Upper lobe of right lung (tissue), 1 donor: Measurements from ENCODE around the gene SLC29A2. TPM values are rescaled to one million over a fixed set of nuclear protein-coding genes. Genes with fewer than 3 reads are reported as not detected.

Source experiments
- ATAC-seq: fragments of 200-7000 bp; cut with Tn5 transposase; one replicate; pipeline ENCODE4 v1.9.1; 2020; ENCODE audit warnings: mild to moderate bottlenecking, moderate library complexity
- DNase-seq: peaks from one replicate; pipeline ENCODE4 v3.0.0-alpha.2; 2020
- H3K27ac ChIP-seq: fragments of 200-600 bp; one replicate; pipeline ENCODE4 v1.8.0; 2022
- H3K27me3 ChIP-seq: fragments of 200-600 bp; one replicate; pipeline ENCODE4 v1.8.0; 2022; ENCODE audit warnings: mild to moderate bottlenecking
- H3K36me3 ChIP-seq: fragments of 200-600 bp; one replicate; pipeline ENCODE4 v1.8.0; 2022
- H3K4me1 ChIP-seq: fragments of 200-600 bp; one replicate; pipeline ENCODE4 v1.8.0; 2022
- H3K4me3 ChIP-seq: fragments of 200-600 bp; one replicate; pipeline ENCODE4 v1.8.0; 2022; ENCODE audit warnings: mild to moderate bottlenecking
- H3K9me3 ChIP-seq: fragments of 200-600 bp; one replicate; pipeline ENCODE4 v1.8.0; 2022
- CTCF ChIP-seq: fragments of 200-600 bp; IDR thresholded peaks from one replicate; pipeline ENCODE4 v1.8.0; 2022; ENCODE audit warnings: antibody characterized with exemption
- intact Hi-C: fragments of 100-400 bp; cut with DNase I; formaldehyde crosslinking; loops from one replicate; pipeline ENCODE4 v1.11.0; 2022
- total RNA-seq: library from RNA; stranded (reverse); fragmentation: NEBNext Ultra II Directional; extraction: Animal tissue kit (Norgen Biotek cat#: 25700); gene quantifications from one replicate; pipeline ENCODE4 v1.2.1, GENCODE V29; 2021
- donor health status: DM: no; HTN: yes; CAD: no; lungs with severe emphysema.

Gene SLC29A2
- total RNA-seq, 1 donor from 2014 or later, result 14.2 TPM

- intact Hi-C loops, result loop anchor here (10.0 kb wide), 1 partner anchor 67 kb away; no protein-coding TSS in a partner anchor
- peak; percentile 72 for DNase-seq
- peak overlapping the region; percentile 39 for H3K4me3 ChIP-seq
- H3K36me3 ChIP-seq, result no peaks in the 10 kb centered on the region
- ATAC-seq, result no peak
- no peaks in the 10 kb centered on the region for H3K27me3 ChIP-seq
- H3K27ac ChIP-seq, result peak overlapping the region; percentile 73
- no peaks in the 10 kb centered on the region for H3K9me3 ChIP-seq
- no peak for TF ChIP-seq CTCF
- peaks cover 30% of the 10 kb centered on the region for H3K4me1 ChIP-seq
These were observed 54.2 kb downstream of the SLC29A2 start for GRCh38 chr11:66317322-66317722.

DNA sequence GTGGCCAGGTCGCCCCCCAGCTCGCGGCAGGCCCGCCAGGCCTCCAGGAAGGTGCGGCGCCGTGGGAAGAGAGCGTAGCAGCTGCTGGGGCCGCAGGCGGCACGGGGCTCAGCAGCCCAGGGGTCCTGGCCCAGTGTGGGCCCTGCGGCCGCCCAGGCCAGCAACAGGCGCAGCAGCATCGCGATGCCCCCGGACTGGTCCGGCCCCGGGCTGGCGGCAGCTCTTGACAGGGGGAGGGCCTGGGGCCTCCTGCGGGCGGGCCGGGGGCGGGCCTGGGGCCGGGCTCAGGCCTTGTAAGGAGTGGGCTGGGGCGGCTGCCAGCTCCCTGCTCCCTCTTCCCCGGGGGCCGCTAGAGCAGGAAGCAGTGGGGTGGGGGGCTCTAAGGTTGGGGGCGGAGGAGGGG lies 54.7 kb downstream of the SLC29A2 start, which contains the start of gene CD248:
TSS of gene CD248 (minus strand) at position 196 of the 403 bp plus-strand sequence. CDS start at position 179, 17 bp downstream.
- Histone ChIP-seq H3K36me3 (no peaks in the 10 kb centered on the region), H3K4me3 (peak within 1 kb of the TSS; percentile 39), H3K4me1 (peaks cover 30% of the 10 kb centered on the region), H3K27ac (peak within 1 kb of the TSS; percentile 73), H3K9me3 (no peaks in the 10 kb centered on the region), H3K27me3 (no peaks in the 10 kb centered on the region)
- intact Hi-C loops, result loop anchor here (10.0 kb wide), 1 partner anchor 68 kb away; no protein-coding TSS in a partner anchor
- DNase-seq, result peak; percentile 76
- no peak for TF ChIP-seq CTCF
- no peak for ATAC-seq

- ATAC-seq (no peak), DNase-seq (peak; percentile 63)
- no peaks in the 10 kb centered on the region for H3K27me3 ChIP-seq
- intact Hi-C loops, result loop anchor here (10.0 kb wide), 1 partner anchor 69 kb away; no protein-coding TSS in a partner anchor
- no peaks in the 10 kb centered on the region for H3K36me3 ChIP-seq
- peaks cover 30% of the 10 kb centered on the region for H3K4me1 ChIP-seq
- H3K27ac ChIP-seq, result peak overlapping the region; percentile 70
- H3K4me3 ChIP-seq, result peak overlapping the region; percentile 39
- no peak for TF ChIP-seq CTCF
- H3K9me3 ChIP-seq, result no peaks in the 10 kb centered on the region
These were observed 55.4 kb downstream of the SLC29A2 start for GRCh38 chr11:66315921-66316811.

DNA sequence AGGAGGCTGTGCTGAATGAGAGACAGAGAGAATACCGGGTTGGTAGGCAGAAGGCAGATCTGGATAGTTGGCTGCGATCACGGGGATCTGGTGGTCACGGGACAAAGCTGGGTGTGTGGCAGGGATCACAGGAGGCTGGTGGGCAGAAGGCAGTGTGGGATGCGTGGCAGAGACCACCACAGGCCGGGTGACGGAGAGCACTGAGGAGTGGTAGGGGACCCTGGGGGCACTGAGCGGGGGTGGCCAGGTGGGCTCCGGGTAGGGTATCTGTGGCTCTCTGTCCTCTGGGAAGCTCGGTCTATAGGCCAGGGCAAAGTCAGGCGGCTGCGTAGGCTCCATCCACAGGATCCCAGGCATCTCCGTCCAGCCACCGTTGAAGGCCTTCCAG lies 56.1 kb downstream of the SLC29A2 start:
- Histone ChIP-seq H3K27ac (no peak overlapping the region), H3K4me3 (peak overlapping the region; percentile 39), H3K4me1 (peaks cover 30% of the 10 kb centered on the region), H3K9me3 (no peaks in the 10 kb centered on the region), H3K27me3 (no peaks in the 10 kb centered on the region), H3K36me3 (no peaks in the 10 kb centered on the region)
- no peak for ATAC-seq
- DNase-seq, result no peak
- intact Hi-C loops, result loop anchor here (10.0 kb wide), 1 partner anchor 69 kb away; no protein-coding TSS in a partner anchor
- TF ChIP-seq CTCF, result no peak

DNA sequence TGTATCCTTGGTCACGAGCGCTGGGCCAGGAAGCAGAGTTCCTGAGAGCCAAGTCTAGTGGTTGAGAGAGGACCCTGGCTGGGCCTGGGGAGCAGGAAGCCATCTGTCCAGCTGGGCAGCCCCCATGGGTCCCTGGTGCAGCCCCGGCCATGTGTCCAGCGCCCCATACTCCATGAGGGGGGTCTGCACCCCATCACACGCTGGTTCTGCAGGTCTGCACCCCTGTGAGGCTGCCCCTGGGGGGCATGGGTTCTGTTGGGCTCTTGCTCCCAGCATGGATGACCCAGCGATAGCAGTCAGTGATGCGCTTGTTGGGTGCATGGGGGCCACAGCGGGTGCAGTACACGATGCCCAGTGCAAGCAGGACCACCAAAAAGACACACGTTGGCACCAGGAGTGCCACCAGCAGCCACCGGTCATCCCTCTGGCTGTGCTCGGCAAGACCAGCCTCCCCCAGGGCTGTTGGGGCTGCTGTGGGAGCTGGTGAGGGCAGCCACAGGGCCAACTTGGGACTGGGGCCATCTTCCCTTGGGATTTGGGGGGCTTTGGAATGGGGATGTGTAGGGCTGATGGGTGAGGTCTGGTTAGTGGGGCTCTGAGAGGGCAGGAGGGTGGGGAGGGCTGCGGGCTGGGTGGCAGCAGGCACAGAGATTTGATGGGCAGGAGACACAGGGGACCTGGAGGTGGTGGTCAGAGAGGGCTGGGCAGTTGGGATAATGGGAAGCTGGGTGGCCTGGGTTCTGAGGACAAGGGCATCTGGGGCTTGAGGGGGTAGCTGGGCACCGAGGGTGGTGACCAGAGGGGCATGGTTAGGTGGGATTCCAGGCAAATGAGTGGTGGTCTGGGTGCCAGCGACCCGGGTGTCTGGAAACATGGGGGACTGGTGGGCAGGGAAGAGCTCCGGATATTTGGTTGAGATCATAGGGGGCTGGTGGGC lies 56.7 kb downstream of the SLC29A2 start:
- intact Hi-C loops, result loop anchor here (10.0 kb wide), 1 partner anchor 70 kb away; no protein-coding TSS in a partner anchor
- H3K27ac ChIP-seq, result peak overlapping the region; percentile 84
- TF ChIP-seq CTCF, result no peak
- H3K4me3 ChIP-seq, result peak overlapping the region; percentile 65
- no peaks in the 10 kb centered on the region for H3K27me3 ChIP-seq
- no peaks in the 10 kb centered on the region for H3K9me3 ChIP-seq
- no peaks in the 10 kb centered on the region for H3K36me3 ChIP-seq
- peaks cover 30% of the 10 kb centered on the region for H3K4me1 ChIP-seq
- DNase-seq (peak; percentile 64), ATAC-seq (no peak)
